K562 (cell line): ENCODE data around the gene ANO6. TPM values are rescaled to one million over a fixed set of nuclear protein-coding genes. Genes with fewer than 3 reads are reported as not detected.
A peak's percentile ranks its signal among the peaks of the same experiment; 100 is the strongest.

Source experiments
- ETS2 ChIP-seq: IDR thresholded peaks from 2 replicates; pipeline ENCODE4 v1.6.1; 2016; ENCODE audit warnings: borderline replicate concordance, missing genetic modification characterization, mild to moderate bottlenecking, moderate library complexity, missing compliant biosample characterization; ENCODE audit not compliant: poor library complexity, severe bottlenecking
- HMBOX1 ChIP-seq: sonication (generic); IDR thresholded peaks from 2 replicates; pipeline ENCODE4 v1.6.1; 2016
- IRF1 ChIP-seq: sonication (generic); formaldehyde crosslinking; IDR thresholded peaks from 2 replicates; pipeline ENCODE4 v1.8.0; 2022; ENCODE audit warnings: missing genetic modification reagents, mild to moderate bottlenecking, borderline replicate concordance
- IRF2 ChIP-seq: sonication (generic); formaldehyde crosslinking; IDR thresholded peaks from 2 replicates; pipeline ENCODE4 v1.8.1; 2022; ENCODE audit warnings: mild to moderate bottlenecking, missing genetic modification reagents
- MED1 ChIP-seq: sonication (generic); formaldehyde crosslinking; IDR thresholded peaks from 2 replicates; pipeline ENCODE4 v1.8.1; 2023; ENCODE audit warnings: missing genetic modification reagents, borderline replicate concordance
- NR4A1 ChIP-seq, 2 experiments: fragments of 250-450 bp in 1 of 2; fragments of 450-650 bp in 1 of 2; sonication (Bioruptor Pico) in 1 of 2; IDR thresholded peaks; 2 replicates each; pipeline versions ENCODE4 v1.4.0 to v1.6.1; 2016 to 2020; ENCODE audit warnings: mild to moderate bottlenecking in 2 of 2, missing compliant biosample characterization in 1 of 2, missing genetic modification characterization in 1 of 2, moderate library complexity in 1 of 2
- POLR2AphosphoS5 ChIP-seq: IDR thresholded peaks from 2 replicates; pipeline ENCODE4 v1.6.1; 2011; ENCODE audit warnings: mild to moderate bottlenecking, low read depth, low read length, moderate library complexity; ENCODE audit not compliant: control insufficient read depth, insufficient read depth
- SLC30A9 ChIP-seq: fragments of 250-450 bp; sonication (Bioruptor Pico); IDR thresholded peaks from 2 replicates; pipeline ENCODE4 v1.8.0; 2022; ENCODE audit warnings: mild to moderate bottlenecking, moderate library complexity
- SMAD4 ChIP-seq: fragments of 250-450 bp; sonication (Bioruptor Pico); conservative IDR thresholded peaks from 2 replicates; pipeline ENCODE4 v1.8.0; 2021; ENCODE audit warnings: inconsistent platforms, mild to moderate bottlenecking, moderate library complexity
- SP1 ChIP-seq: sonication (generic); formaldehyde crosslinking; IDR thresholded peaks from 2 replicates; pipeline ENCODE4 v1.8.1; 2022; ENCODE audit warnings: mild to moderate bottlenecking, missing genetic modification reagents
- ZBTB1 ChIP-seq: sonication (generic); formaldehyde crosslinking; IDR thresholded peaks from 2 replicates; pipeline ENCODE4 v1.8.1; 2023; ENCODE audit warnings: missing genetic modification reagents, low read depth, mild to moderate bottlenecking, borderline replicate concordance
- ZNF3 ChIP-seq: fragments of 250-450 bp; sonication (Bioruptor Pico); IDR thresholded peaks from 2 replicates; pipeline ENCODE4 v1.5.0; 2021; ENCODE audit warnings: mild to moderate bottlenecking, moderate library complexity
- ZNF561 ChIP-seq: fragments of 450-650 bp; formaldehyde crosslinking; conservative IDR thresholded peaks from 2 replicates; pipeline ENCODE4 v1.4.0; 2020; ENCODE audit warnings: mild to moderate bottlenecking, moderate library complexity
- polyA plus RNA-seq, 8 experiments: library from polyadenylated mRNA; depleted of rRNA in 4 of 8; stranded (reverse) in 5 of 8; unstranded in 3 of 8; fragments of >200 nt; fragmentation: Nextera tagmentation in 2 of 8; fragmentation: Illumina TruSeq in 1 of 8; extraction: Ambion mirVana in 2 of 8; extraction: Trizol in 1 of 8; gene quantifications; 2 replicates each; pipeline versions ENCODE4 v1.2.1 to v1.2.3, GENCODE V29; 2011 to 2014; ENCODE audit warnings: inconsistent platforms in 1 of 8, missing spikeins in 1 of 8
- total RNA-seq, 7 experiments: library from RNA; depleted of rRNA in 6 of 7; stranded (reverse); fragments of >200 nt in 6 of 7; fragmentation: Illumina TruSeq in 2 of 7; extraction: Trizol in 2 of 7; gene quantifications; 2 replicates each; pipeline versions ENCODE4 v1.2.1 to v1.2.3, GENCODE V29; 2011 to 2021; ENCODE audit warnings: low replicate concordance in 1 of 7
- TF ChIP-seq, protein P1 (sequence below): sonication (generic); formaldehyde crosslinking; IDR thresholded peaks from 2 replicates; pipeline ENCODE4 v1.8.0; 2022; ENCODE audit warnings: mild to moderate bottlenecking, missing genetic modification reagents, borderline replicate concordance

Gene ANO6
- total and polyA plus RNA-seq, 9 of the 15 experiments (the other 6 are each of a cell fraction or from before 2014, with no cell fraction given) = 3.5 to 24.7 (median 20.3) TPM

- no peak for TF ChIP-seq NR4A1 (CRISPR knock-in tag; IDR thresholded peaks at IDR 0.05)
- no peak for TF ChIP-seq NR4A1 (tag; IDR thresholded peaks at IDR 0.05)
- TF ChIP-seq ZBTB1 = no peak
- no peak for TF ChIP-seq ZNF561
- TF ChIP-seq POLR2AphosphoS5 = no peak
- no peak for TF ChIP-seq MED1
- TF ChIP-seq SLC30A9 (CRISPR knock-in tag) = no peak
- no peak for TF ChIP-seq IRF2 (CRISPR knock-in tag)
- no peak for TF ChIP-seq ETS2
- TF ChIP-seq, protein P1, sequence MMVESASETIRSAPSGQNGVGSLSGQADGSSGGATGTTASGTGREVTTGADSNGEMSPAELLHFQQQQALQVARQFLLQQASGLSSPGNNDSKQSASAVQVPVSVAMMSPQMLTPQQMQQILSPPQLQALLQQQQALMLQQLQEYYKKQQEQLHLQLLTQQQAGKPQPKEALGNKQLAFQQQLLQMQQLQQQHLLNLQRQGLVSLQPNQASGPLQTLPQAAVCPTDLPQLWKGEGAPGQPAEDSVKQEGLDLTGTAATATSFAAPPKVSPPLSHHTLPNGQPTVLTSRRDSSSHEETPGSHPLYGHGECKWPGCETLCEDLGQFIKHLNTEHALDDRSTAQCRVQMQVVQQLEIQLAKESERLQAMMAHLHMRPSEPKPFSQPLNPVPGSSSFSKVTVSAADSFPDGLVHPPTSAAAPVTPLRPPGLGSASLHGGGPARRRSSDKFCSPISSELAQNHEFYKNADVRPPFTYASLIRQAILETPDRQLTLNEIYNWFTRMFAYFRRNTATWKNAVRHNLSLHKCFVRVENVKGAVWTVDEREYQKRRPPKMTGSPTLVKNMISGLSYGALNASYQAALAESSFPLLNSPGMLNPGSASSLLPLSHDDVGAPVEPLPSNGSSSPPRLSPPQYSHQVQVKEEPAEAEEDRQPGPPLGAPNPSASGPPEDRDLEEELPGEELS = no peak
- TF ChIP-seq SP1 (CRISPR knock-in tag) = 0 out of 2 replicates have a peak, but pooled peaks have one; percentile 6
- TF ChIP-seq ZNF3 (CRISPR knock-in tag) = no peak
- TF ChIP-seq SMAD4 = 0 out of 2 replicates have a peak, but pooled peaks have one; percentile 13
- TF ChIP-seq HMBOX1 = no peak
- TF ChIP-seq IRF1 (CRISPR knock-in tag) = no peak
Measured at GRCh38 chr12:45216230-45216982, 511 bp downstream of the ANO6 start (continued).
